Muscle layer of duodenum (tissue), 2 donors: ENCODE data around the gene IL19.

ENCODE experiments used
- H3K27ac ChIP-seq: one replicate; pipeline ENCODE4 v1.7.0; 2013; ENCODE audit warnings: mild to moderate bottlenecking, low read length
- H3K27me3 ChIP-seq: one replicate; pipeline ENCODE4 v1.7.0; 2013; ENCODE audit warnings: low read depth, mild to moderate bottlenecking, control low read depth, low read length
- H3K36me3 ChIP-seq, 2 donors: one replicate each; pipeline ENCODE4 v1.7.0; 2013; ENCODE audit warnings: low read length in 2 of 2, control low read depth in 1 of 2, mild to moderate bottlenecking in 1 of 2; ENCODE audit not compliant: insufficient read depth in 2 of 2, control insufficient read depth in 1 of 2
- H3K4me1 ChIP-seq, 2 donors: one replicate each; pipeline ENCODE4 v1.7.0; 2013; ENCODE audit warnings: low read length in 2 of 2, mild to moderate bottlenecking in 2 of 2, control low read depth in 1 of 2, moderate library complexity in 1 of 2; ENCODE audit not compliant: insufficient read depth in 2 of 2, control insufficient read depth in 1 of 2
- H3K4me3 ChIP-seq, 2 donors: one replicate each; pipeline ENCODE4 v1.7.0; 2013; ENCODE audit warnings: low read length in 2 of 2, low read depth in 1 of 2, mild to moderate bottlenecking in 1 of 2
- H3K9me3 ChIP-seq, 2 donors: one replicate each; pipeline ENCODE4 v1.7.0; 2013; ENCODE audit warnings: low read length in 2 of 2, control low read depth in 1 of 2, mild to moderate bottlenecking in 1 of 2; ENCODE audit not compliant: control insufficient read depth in 1 of 2
- donor health status: healthy.

Gene IL19

GRCh38 chr1:206794294-206794908 is 23.8 kb downstream of the IL19 start:
- Histone ChIP-seq H3K4me3 (no peak overlapping the region), H3K9me3 (no peaks in the 10 kb centered on the region), H3K27ac (no peak overlapping the region), H3K27me3 (no peaks in the 10 kb centered on the region), H3K36me3 (no peaks in the 10 kb centered on the region), H3K4me1 (no peaks in the 10 kb centered on the region)

DNA sequence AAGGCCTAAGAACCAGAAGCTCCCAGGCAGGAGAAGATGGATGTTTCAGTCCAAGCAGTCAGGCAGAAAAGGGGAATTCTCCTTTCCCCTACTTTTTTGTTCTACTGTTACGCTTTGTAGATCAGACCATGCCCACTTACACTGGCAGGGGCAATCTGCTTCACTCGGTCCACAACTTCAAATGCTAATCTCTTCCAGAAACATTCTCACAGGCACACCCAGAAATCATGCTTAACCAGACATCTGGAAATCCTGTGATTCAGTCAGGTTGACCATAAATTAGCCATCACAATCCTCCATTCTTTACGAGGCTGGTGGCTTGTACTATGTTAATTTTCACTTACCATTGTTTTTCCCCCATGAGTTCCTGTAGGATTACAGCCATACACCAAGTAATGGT is 25.5 kb downstream of the IL19 start:
- Histone ChIP-seq H3K27ac (no peak overlapping the region), H3K4me1 (no peaks in the 10 kb centered on the region), H3K36me3 (no peaks in the 10 kb centered on the region), H3K27me3 (no peaks in the 10 kb centered on the region), H3K9me3 (no peaks in the 10 kb centered on the region), H3K4me3 (no peak overlapping the region)

DNA sequence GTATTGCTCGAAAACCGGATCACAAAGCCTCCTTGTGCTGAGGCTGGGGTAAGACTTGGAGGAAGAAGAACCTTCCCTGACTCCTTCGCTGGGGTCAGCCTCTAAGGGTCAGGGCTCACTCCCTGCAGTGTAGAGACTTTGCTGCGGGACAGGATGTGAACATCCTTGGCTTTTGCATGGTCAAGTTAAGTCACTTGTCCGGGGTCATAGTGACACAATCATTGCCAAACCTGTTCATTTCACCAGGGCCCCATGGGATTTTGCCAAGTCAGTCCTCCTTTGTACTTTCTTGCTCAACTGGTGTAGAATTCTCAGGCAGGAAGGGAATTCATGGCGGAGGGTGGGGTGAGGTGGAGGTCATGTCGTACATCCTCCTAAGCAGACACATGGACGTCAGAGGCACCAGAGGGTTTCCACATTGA is 26.4 kb downstream of the IL19 start:
- no peak overlapping the region for H3K4me3 ChIP-seq

GRCh38 chr1:206797534-206798383 is 27.2 kb downstream of the IL19 start:
- H3K36me3 ChIP-seq = no peaks in the 10 kb centered on the region
- H3K27ac ChIP-seq = no peak overlapping the region
- no peaks in the 10 kb centered on the region for H3K4me1 ChIP-seq
- no peak overlapping the region for H3K4me3 ChIP-seq
- no peaks in the 10 kb centered on the region for H3K27me3 ChIP-seq
- no peaks in the 10 kb centered on the region for H3K9me3 ChIP-seq

More for the DNA sequence above, 26.4 kb downstream of the IL19 start:
- H3K27ac ChIP-seq = no peak overlapping the region
- no peaks in the 10 kb centered on the region for H3K36me3 ChIP-seq
- H3K9me3 ChIP-seq = no peaks in the 10 kb centered on the region
- H3K27me3 ChIP-seq = no peaks in the 10 kb centered on the region
- no peaks in the 10 kb centered on the region for H3K4me1 ChIP-seq

DNA sequence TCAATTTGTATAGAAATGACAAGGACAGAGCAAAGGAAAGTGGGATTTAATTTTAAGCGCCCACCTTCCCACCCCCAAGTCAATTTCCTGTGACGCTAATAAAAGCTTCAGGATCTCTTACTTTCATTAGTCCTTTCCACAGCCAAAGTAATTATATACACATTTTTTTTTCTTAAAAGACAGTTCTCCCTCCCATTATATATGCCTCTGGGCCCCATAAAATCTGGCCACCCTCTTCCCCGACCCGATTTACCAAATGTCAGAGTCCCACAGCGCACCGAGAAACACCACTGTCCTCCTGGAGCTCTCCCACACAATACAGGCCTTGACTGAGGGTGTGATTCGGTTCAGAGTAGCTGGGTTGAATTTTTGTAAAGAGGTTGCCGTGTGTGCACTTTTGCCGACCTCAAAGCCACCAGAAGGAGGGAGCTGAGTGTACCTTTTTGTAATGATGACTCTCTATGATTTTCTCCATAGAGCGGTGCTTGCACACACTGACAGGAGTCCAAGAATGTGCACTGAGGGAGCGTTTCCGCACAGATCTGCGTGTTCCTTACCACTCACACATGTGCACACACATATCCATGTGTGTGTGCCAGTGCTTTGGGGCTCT is 27.9 kb downstream of the IL19 start:
- Histone ChIP-seq H3K27ac (no peak overlapping the region), H3K27me3 (no peaks in the 10 kb centered on the region), H3K36me3 (no peaks in the 10 kb centered on the region), H3K9me3 (no peaks in the 10 kb centered on the region), H3K4me3 (no peak overlapping the region), H3K4me1 (no peaks in the 10 kb centered on the region)

- H3K27ac ChIP-seq = no peak overlapping the region
- H3K4me1 ChIP-seq = no peaks in the 10 kb centered on the region
- H3K9me3 ChIP-seq = no peaks in the 10 kb centered on the region
- H3K27me3 ChIP-seq = no peaks in the 10 kb centered on the region
- no peak overlapping the region for H3K4me3 ChIP-seq
- H3K36me3 ChIP-seq = no peaks in the 10 kb centered on the region
Measured at GRCh38 chr1:206799311-206799710, 28.7 kb downstream of the IL19 start.

DNA sequence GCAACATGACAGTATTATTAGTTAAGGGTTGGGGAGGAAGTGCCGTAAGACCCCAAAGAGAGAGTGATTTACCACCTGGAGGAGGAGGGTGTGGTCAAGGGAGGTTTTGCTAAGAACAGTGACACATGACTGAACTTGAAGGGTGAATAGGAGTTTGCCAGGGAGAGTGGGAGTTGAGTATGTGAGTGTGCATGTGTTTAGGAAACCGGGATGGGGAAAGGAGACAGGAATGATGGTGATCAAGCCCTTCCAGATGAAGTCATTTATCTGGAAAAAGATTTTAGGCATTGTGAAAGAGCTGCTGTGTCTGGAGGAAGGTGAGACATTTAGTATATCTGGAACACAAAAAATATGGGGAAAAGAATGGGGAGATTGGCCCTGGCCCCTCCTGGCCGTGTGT is 29.8 kb downstream of the IL19 start:
- no peaks in the 10 kb centered on the region for H3K9me3 ChIP-seq
- H3K27ac ChIP-seq = no peak overlapping the region
- H3K27me3 ChIP-seq = no peaks in the 10 kb centered on the region
- no peaks in the 10 kb centered on the region for H3K36me3 ChIP-seq
- no peaks in the 10 kb centered on the region for H3K4me1 ChIP-seq
- no peak overlapping the region for H3K4me3 ChIP-seq

DNA sequence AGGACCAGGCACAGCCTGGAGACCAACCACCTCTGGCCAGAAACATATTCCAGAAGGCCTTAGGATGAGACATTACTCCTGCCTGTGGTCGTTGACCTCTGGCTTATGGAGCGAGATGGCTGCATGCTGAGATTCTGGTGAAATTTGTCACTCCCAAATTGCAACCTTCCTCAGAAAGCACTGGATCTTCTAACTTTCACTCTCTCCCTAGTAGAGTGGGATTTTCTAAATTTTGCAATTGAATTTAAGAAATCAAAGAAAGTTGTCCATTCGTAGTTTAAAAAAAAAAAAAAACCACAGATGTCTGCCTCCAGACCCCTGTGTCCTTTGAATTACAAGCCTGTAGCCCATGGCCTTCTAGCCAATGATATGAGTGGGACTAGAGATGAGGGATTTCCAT is 30.3 kb downstream of the IL19 start:
- Histone ChIP-seq H3K4me1 (no peaks in the 10 kb centered on the region), H3K4me3 (no peak overlapping the region), H3K9me3 (no peaks in the 10 kb centered on the region), H3K27me3 (no peaks in the 10 kb centered on the region), H3K27ac (no peak overlapping the region), H3K36me3 (no peaks in the 10 kb centered on the region)

- Histone ChIP-seq H3K9me3 (no peaks in the 10 kb centered on the region), H3K4me1 (no peaks in the 10 kb centered on the region), H3K4me3 (no peak overlapping the region), H3K27me3 (no peaks in the 10 kb centered on the region), H3K36me3 (no peaks in the 10 kb centered on the region), H3K27ac (no peak overlapping the region)
Measured at GRCh38 chr1:206801467-206801866, 30.9 kb downstream of the IL19 start.

- no peaks in the 10 kb centered on the region for H3K9me3 ChIP-seq
- no peak overlapping the region for H3K27ac ChIP-seq
- no peaks in the 10 kb centered on the region for H3K36me3 ChIP-seq
- no peak overlapping the region for H3K4me3 ChIP-seq
- H3K27me3 ChIP-seq = no peaks in the 10 kb centered on the region
- no peaks in the 10 kb centered on the region for H3K4me1 ChIP-seq
Measured at GRCh38 chr1:206802401-206802800, 31.8 kb downstream of the IL19 start.

- no peaks in the 10 kb centered on the region for H3K27me3 ChIP-seq
- no peak overlapping the region for H3K27ac ChIP-seq
- no peak overlapping the region for H3K4me3 ChIP-seq
- no peaks in the 10 kb centered on the region for H3K9me3 ChIP-seq
- H3K4me1 ChIP-seq = no peaks in the 10 kb centered on the region
- no peaks in the 10 kb centered on the region for H3K36me3 ChIP-seq
Measured at GRCh38 chr1:206803221-206803730, 32.7 kb downstream of the IL19 start.
